Progenitor cell of endocrine pancreas (in vitro differentiated cells): Measurements from ENCODE around the gene PKIG. TPM values are rescaled to one million over a fixed set of nuclear protein-coding genes. Genes with fewer than 3 reads are reported as not detected.

Experiments used
- DNase-seq: peaks from one replicate; pipeline ENCODE4 v3.0.0; 2021; ENCODE audit warnings: low spot score; ENCODE audit not compliant: unreplicated experiment
- H3K27ac Mint-ChIP-seq: 2 replicates; pipeline ENCODE4 v1.8.0; 2021; ENCODE audit warnings: mild to moderate bottlenecking, moderate library complexity, mixed read lengths
- H3K27me3 Mint-ChIP-seq: 2 replicates; pipeline ENCODE4 v1.8.0; 2021; ENCODE audit warnings: mixed read lengths
- H3K36me3 Mint-ChIP-seq: 2 replicates; pipeline ENCODE4 v1.8.0; 2022; ENCODE audit warnings: mixed read lengths; ENCODE audit not compliant: insufficient read depth
- H3K4me1 Mint-ChIP-seq: 2 replicates; pipeline ENCODE4 v1.8.0; 2021; ENCODE audit warnings: low read depth, mixed read lengths
- H3K4me3 Mint-ChIP-seq: 2 replicates; pipeline ENCODE4 v1.8.0; 2021; ENCODE audit warnings: low read depth, mild to moderate bottlenecking, moderate library complexity, mixed read lengths
- H3K9me3 Mint-ChIP-seq: 2 replicates; pipeline ENCODE4 v1.8.0; 2021; ENCODE audit warnings: low read depth, mixed read lengths
- CTCF ChIP-seq: fragments of 200-600 bp; sonication (generic); IDR thresholded peaks from one replicate; pipeline ENCODE4 v1.5.0; 2021; ENCODE audit warnings: antibody characterized with exemption, mild to moderate bottlenecking; ENCODE audit not compliant: unreplicated experiment
- total RNA-seq: library from RNA; stranded (reverse); gene quantifications from 2 replicates; pipeline ENCODE4 v1.2.1, GENCODE V29; 2021

Gene PKIG
- total RNA-seq, 1 donor from 2014 or later = 36.5 TPM

- H3K36me3 Mint-ChIP-seq = peaks cover 1% of the 10 kb centered on the region
- no peak overlapping the region for H3K27ac Mint-ChIP-seq
- no peak overlapping the region for H3K4me3 Mint-ChIP-seq
- H3K9me3 Mint-ChIP-seq = no peaks in the 10 kb centered on the region
- no peak for DNase-seq
- H3K4me1 Mint-ChIP-seq = peaks cover 24% of the 10 kb centered on the region
- peaks cover 3% of the 10 kb centered on the region for H3K27me3 Mint-ChIP-seq
- no peak for TF ChIP-seq CTCF
Measured at GRCh38 chr20:44644230-44644617, 61.8 kb downstream of the PKIG start.

- TF ChIP-seq CTCF = no peak
- no peak overlapping the region for H3K27ac Mint-ChIP-seq
- peaks cover 1% of the 10 kb centered on the region for H3K36me3 Mint-ChIP-seq
- no peaks in the 10 kb centered on the region for H3K9me3 Mint-ChIP-seq
- H3K4me1 Mint-ChIP-seq = peaks cover 24% of the 10 kb centered on the region
- peaks cover 3% of the 10 kb centered on the region for H3K27me3 Mint-ChIP-seq
- no peak for DNase-seq
- H3K4me3 Mint-ChIP-seq = no peak overlapping the region
Measured at GRCh38 chr20:44644667-44645131, 62.3 kb downstream of the PKIG start.

GRCh38 chr20:44646023-44646640 is 63.8 kb downstream of the PKIG start:
- no peak for DNase-seq
- Mint-ChIP-seq H3K27me3 (peaks cover 3% of the 10 kb centered on the region), H3K4me3 (no peak overlapping the region)

GRCh38 chr20:44646641-44647274 is 64.4 kb downstream of the PKIG start:
- TF ChIP-seq CTCF = no peak
- Mint-ChIP-seq H3K4me3 (no peak overlapping the region), H3K9me3 (no peaks in the 10 kb centered on the region), H3K27me3 (peaks cover 3% of the 10 kb centered on the region), H3K27ac (no peak overlapping the region), H3K36me3 (no peaks in the 10 kb centered on the region), H3K4me1 (peaks cover 21% of the 10 kb centered on the region)
- no peak for DNase-seq

More at GRCh38 chr20:44646023-44646640, 63.8 kb downstream of the PKIG start:
- H3K9me3 Mint-ChIP-seq = no peaks in the 10 kb centered on the region
- H3K36me3 Mint-ChIP-seq = no peaks in the 10 kb centered on the region
- peak overlapping the region; percentile 62 for H3K27ac Mint-ChIP-seq
- peaks cover 23% of the 10 kb centered on the region for H3K4me1 Mint-ChIP-seq
- no peak for TF ChIP-seq CTCF

- TF ChIP-seq CTCF = no peak
- Mint-ChIP-seq H3K9me3 (no peaks in the 10 kb centered on the region), H3K36me3 (no peaks in the 10 kb centered on the region), H3K4me3 (no peak overlapping the region), H3K4me1 (peaks cover 12% of the 10 kb centered on the region), H3K27me3 (peaks cover 9% of the 10 kb centered on the region), H3K27ac (no peak overlapping the region)
- no peak for DNase-seq
Measured at GRCh38 chr20:44648068-44648467, 65.7 kb downstream of the PKIG start.
